ENCODE data around the gene HOATZ.

HOATZ gene

DNA sequence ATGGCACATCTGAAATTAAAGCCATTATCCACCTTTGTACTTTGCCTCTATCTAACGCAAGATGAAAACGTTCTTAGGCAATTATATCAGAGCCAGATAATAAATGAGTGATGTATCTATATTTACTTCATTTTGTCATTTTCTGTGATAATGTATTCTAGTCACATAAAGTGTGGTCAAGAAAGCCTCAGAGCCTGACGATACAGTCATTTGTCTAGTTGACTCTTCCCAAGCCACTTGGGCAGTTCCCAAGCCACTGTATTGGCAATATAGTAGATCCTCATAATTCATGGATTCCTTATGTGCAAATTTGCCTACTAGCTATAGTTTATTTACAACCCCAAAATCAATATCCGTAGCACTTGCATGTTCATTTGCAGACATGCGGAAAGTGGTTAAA, 7.8 kb downstream of the HOATZ start:
- DNase-seq (ENCODE audit: low spot score), result no peak

DNA sequence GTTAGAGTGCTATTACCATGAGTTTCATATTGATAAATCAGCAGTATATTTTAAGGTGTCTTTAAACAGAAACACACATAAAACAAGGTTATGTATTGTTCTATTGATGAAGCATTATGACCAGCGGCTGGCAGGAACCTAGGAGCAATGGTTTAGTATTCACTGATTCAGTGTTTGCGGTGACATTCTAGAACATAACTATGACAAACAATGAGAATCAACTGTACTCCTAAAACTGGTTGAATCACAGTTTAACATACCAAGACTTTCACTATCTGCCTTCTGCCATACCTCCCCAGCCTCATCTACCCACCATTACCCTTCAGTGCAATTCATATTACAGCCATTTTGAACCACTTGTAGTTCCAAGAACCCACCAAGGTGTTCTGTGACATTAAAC, 8.8 kb downstream of the HOATZ start:
- no peak for DNase-seq (ENCODE audit: low spot score)

GRCh38 chr11:111524056-111524455, 9.5 kb downstream of the HOATZ start:
- no peak for DNase-seq (ENCODE audit: low spot score)

DNA sequence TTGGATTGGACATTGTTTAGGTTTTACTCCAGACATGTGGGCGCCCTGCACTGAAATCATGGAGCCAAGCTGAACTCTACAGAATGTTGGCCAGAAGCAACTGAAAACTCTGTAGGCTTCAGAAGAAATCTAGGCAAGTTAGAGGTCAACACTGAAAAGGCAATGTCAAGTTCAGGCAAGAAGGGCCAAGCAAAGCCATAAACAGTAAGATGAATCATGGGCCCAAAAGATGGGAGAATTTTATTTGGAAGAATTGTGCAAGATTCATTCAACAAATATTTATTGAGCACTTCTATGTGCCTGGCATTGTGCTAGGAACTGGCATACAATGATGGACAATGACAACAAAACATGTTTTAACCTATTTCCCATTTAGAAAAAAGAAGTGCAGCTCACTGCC, 10.9 kb downstream of the HOATZ start:
- no peak for DNase-seq (ENCODE audit: low spot score)

- no peak for DNase-seq (ENCODE audit: low spot score)
Observed at GRCh38 chr11:111526501-111526900, 11.9 kb downstream of the HOATZ start.

DNA sequence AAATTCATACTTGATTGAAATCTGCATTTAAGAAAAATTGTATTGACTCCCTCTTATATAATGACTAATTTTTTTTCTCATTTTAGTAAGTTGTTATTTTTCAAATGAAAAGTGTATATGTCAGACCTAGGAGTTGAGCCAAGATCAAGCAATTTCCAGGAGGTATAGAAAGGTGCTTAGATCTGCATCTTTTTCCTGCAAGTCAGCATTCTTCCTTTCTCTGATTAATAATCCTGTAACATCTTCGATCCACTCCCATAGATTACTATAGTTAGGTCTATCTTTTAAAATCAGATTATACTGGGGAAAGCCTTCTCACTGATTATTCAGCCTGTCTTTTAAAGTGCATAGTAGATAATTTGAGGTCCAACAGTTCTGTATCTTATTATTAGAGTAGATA, 12.7 kb downstream of the HOATZ start:
- DNase-seq (ENCODE audit: low spot score), result no peak

- no peak for DNase-seq (ENCODE audit: low spot score)
Observed at GRCh38 chr11:111528557-111528956, 14.0 kb downstream of the HOATZ start.

DNA sequence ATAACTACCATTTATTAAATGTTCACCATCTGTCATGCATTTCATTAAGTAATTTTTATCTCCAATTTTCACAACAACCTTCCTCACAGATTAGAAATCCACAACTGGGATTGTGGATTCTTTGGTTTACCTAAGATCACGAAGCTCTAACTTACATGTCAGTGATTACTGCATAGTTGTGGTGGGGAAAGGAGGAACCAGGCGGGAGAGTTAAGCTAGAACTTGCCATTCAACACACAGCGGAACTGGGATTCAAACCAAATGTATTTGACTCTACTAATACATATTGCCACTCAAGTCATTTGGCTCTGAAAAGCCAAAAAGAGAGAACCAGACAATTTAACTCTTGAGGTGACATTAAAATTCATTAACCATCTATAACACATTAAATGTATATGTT, 15.5 kb downstream of the HOATZ start:
- no peak for DNase-seq (ENCODE audit: low spot score)

DNA sequence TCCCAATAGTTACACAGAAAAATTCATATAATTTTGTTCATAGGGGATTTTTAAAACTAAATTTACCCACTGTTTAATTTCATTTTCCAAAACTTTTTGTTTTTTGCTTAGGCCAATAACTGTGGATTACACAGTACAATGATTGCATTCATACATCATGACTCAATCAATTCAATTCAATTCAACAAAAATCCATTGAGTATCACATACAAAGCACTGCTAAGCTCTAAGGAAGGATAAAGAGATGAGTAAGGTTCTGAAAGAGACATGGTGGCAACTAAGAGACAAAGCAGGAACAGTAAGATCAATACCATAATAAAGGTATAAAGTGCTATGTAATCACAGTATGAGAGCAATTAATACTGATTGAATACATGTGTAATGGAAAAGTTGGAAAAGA, 16.6 kb downstream of the HOATZ start:
- DNase-seq (ENCODE audit: low spot score), result peak; percentile 81

DNA sequence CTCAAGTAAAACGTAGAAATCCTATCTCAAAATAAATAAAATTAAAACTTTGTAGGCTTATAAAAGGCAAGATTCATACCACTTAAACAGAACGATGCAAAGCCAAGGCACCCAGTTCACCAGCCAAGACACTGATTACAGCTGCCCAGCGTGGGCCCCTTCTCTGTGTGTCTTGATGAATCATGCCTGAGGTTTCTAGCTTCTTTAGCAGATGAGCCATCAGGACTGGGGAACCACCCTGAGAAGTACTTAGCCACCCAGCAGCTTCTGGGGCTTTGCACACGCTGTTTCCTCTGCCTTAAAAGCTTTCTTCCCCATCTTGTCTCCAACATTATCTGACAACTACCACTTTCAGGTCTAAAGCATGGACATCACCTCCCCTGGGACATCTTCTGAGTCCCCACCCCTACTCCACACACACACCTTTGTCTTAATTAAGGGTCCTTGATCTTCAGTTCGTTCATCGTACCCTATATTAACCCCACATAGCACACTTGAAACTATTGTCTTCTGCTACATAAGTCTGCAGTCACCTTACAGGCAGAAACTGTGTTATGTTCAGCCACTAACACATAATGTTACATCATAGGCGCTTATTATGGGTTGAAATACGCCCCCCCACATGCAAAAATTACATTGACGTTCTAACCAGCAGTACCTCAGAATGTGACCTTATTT, 17.2 kb downstream of the HOATZ start:
- no peak for DNase-seq (ENCODE audit: low spot score)

GRCh38 chr11:111532365-111532709, 17.8 kb downstream of the HOATZ start:
- DNase-seq (ENCODE audit: low spot score), result no peak

GRCh38 chr11:111535281-111535680, 20.7 kb downstream of the HOATZ start:
- no peak for DNase-seq (ENCODE audit: low spot score)

- no peak for DNase-seq (ENCODE audit: low spot score)
Observed at GRCh38 chr11:111537336-111537860, 22.8 kb downstream of the HOATZ start.

- DNase-seq (ENCODE audit: low spot score), result no peak
Observed at GRCh38 chr11:111538407-111539114, 24.0 kb downstream of the HOATZ start.

- DNase-seq (ENCODE audit: low spot score), result no peak
Observed at GRCh38 chr11:111539426-111540113, 25.0 kb downstream of the HOATZ start.

DNA sequence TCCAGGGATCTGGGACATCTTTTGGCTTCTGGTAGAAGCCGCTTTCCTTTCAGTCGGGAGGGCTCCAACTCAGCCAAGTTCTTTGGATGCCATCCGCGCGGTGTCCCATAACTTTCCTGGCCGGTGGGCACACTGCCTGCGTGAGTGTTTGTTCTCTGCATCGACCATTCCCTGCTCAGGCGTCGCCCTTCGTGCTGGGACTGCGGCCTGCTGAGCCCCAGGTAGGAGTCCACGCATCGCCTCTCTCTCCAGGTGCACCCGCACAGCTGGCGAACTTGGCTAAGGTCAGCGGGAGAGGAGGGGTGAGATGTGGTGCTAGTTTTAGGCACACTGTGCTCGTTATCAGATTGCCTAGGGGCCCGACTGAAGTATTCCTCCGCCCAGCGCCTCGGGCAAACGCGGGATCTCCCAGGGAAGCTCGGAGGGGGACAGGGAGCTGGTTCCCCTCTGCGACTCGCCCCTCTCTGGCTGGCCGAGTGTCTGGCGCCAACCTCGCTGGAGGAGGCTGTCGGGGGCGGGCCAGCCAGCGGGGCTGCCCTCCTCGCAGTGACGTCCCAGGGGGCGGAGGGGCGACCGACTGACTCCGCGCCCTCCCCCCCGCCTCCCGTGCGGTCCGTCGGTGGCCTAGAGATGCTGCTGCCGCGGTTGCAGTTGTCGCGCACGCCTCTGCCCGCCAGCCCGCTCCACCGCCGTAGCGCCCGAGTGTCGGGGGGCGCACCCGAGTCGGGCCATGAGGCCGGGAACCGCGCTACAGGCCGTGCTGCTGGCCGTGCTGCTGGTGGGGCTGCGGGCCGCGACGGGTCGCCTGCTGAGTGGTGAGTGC, 25.7 kb downstream of the HOATZ start, which contains the start of gene LAYN:
Gene LAYN, plus strand, starts transcription at position 607 of the 823 bp plus-strand sequence. Its CDS starts 124 bp downstream, at position 731.
- DNase-seq (ENCODE audit: low spot score), result peak; percentile 82

DNA sequence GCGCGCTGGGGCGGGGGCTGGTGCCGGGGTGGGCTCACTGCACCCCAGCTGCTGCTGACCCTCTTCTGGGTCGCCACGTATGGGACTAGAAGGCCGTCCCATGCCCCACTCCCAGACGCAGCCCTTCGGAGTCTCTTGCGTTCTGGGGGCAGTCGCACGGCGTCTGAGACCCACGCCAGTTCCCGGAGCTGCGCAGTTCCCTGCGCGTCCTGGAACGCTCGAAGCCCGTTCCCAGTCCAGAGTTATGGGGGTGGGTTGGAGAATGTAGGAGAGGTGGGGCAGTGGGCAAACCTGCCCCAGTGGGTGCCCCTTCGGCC, 26.3 kb downstream of the HOATZ start:
- DNase-seq (ENCODE audit: low spot score), result no peak

DNA sequence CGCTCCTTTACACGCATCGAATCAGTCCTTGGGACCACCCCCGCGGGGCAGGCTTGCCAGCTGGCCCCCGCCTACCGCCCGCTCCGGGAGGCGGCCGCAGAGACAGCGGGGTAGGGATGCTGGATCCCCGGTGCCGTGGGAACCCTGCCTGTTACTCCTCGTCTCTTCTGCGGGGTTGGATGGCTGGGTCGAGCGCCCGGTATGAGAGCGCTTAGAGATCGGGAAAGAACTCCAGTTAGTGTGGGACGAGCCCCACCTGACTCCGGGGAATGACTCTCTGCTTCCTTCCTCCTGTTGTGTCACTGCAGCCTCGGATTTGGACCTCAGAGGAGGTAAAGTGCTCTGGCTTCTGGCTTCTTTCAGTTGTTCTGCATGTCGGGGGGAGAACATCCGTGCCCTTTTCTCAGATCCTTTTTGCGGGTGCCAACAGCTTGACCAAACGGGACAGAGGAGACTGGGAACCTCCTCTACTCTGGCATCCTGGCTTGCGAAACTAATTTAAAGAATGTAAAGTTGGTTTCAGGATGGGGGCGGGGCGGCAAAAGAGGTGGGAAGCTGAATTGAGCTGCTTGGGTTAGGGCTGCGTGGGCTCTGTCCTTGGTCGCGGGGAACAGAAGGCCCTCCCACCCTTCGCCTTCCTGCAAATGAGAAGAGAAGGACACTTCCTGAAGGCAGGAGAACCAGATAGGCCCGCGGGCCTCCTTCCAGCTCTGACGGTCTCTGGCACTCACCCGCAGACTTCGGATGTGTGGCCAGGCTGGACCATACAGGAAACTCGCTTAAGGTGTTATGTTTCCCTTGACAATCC, 26.9 kb downstream of the HOATZ start:
- DNase-seq (ENCODE audit: low spot score), result peak; percentile 36

- DNase-seq (ENCODE audit: low spot score), result no peak
Observed at GRCh38 chr11:111542606-111543275, 28.2 kb downstream of the HOATZ start.

- DNase-seq (ENCODE audit: low spot score), result no peak
Observed at GRCh38 chr11:111548525-111548924, 33.9 kb downstream of the HOATZ start.

All from globus pallidus (tissue), 1 donor.